Gastrocnemius medialis (tissue), 4 donors: ENCODE data around the gene MLXIPL. TPM values are rescaled to one million over a fixed set of nuclear protein-coding genes. Genes with fewer than 3 reads are reported as not detected.
"Not testable (repeated sequence)": the region's sequence is repeated elsewhere in the genome, so short reads cannot be mapped to it uniquely, and the experiment has no call there.

Experiments used
- ATAC-seq, 2 donors: fragments of 150-250 bp; one replicate each; pipeline ENCODE4 v1.9.1; 2016
- DNase-seq, 2 donors: peaks; one replicate each; pipeline ENCODE4 v3.0.0-alpha.2; 2019
- H3K27ac ChIP-seq, 4 donors: fragments of 200-600 bp; sonication (generic); 1 replicate in 1 of 4; 2 replicates in 3 of 4; pipeline ENCODE4 v1.5.1; 2016 to 2018; ENCODE audit warnings: mild to moderate bottlenecking in 2 of 4, moderate library complexity in 1 of 4
- H3K27me3 ChIP-seq, 3 donors: fragments of 200-600 bp; sonication (generic) in 2 of 3; 1 replicate in 1 of 3; 2 replicates in 2 of 3; pipeline versions ENCODE4 v1.5.1 to v1.6.0; 2016 to 2019; ENCODE audit warnings: mild to moderate bottlenecking in 1 of 3, moderate library complexity in 1 of 3
- H3K36me3 ChIP-seq, 2 donors: fragments of 200-600 bp; sonication (generic) in 1 of 2; one replicate each; pipeline ENCODE4 v1.5.1; 2017 to 2018
- H3K4me1 ChIP-seq, 2 donors: fragments of 200-600 bp; sonication (generic) in 1 of 2; one replicate each; pipeline ENCODE4 v1.5.1; 2016 to 2017; ENCODE audit warnings: mild to moderate bottlenecking in 2 of 2
- H3K4me3 ChIP-seq, 4 donors: fragments of 200-600 bp; sonication (generic) in 3 of 4; 1 replicate in 1 of 4; 2 replicates in 3 of 4; pipeline ENCODE4 v1.5.1; 2016 to 2019; ENCODE audit warnings: mild to moderate bottlenecking in 2 of 4
- H3K9me3 ChIP-seq, 3 donors: fragments of 200-600 bp; sonication (generic) in 2 of 3; 1 replicate in 1 of 3; 2 replicates in 2 of 3; pipeline ENCODE4 v1.5.1; 2016 to 2019
- CTCF ChIP-seq, 5 experiments: fragments of 450-650 bp in 3 of 5; fragments of 200-600 bp in 2 of 5; sonication (generic) in 2 of 5; IDR thresholded peaks in 4 of 5; conservative IDR thresholded peaks in 1 of 5; 1 replicate in 4 of 5; 2 replicates in 1 of 5; pipeline ENCODE4 v1.5.1; 2016 to 2019; ENCODE audit warnings: antibody characterized with exemption in 5 of 5, mild to moderate bottlenecking in 3 of 5, moderate library complexity in 3 of 5
- POLR2A ChIP-seq, 2 donors: fragments of 450-650 bp; IDR thresholded peaks; one replicate each; pipeline ENCODE4 v1.6.1; 2017; ENCODE audit warnings: antibody characterized with exemption in 2 of 2, mild to moderate bottlenecking in 2 of 2, moderate library complexity in 2 of 2
- in situ Hi-C, 4 donors: fragments of 200-750 bp; cut with MboI; loops; one replicate each; pipeline versions ENCODE4 v1.15.0 to v1.8.0; 2017; ENCODE audit warnings: low sequenced_read_pairs in 4 of 4
- intact Hi-C: fragments of 100-400 bp; cut with DNase I; formaldehyde crosslinking; loops from one replicate; pipeline ENCODE4 v1.15.1; 2023; ENCODE audit warnings: low total_unique reads
- total RNA-seq, 4 donors: library from RNA; depleted of rRNA; stranded (reverse); fragments of >200 nt; gene quantifications; one replicate each; pipeline versions ENCODE4 v1.1.0 to v1.2.3, GENCODE V29; 2016

Gene MLXIPL
- total RNA-seq, 4 donors from 2014 or later = 7.6 to 107 (median 29.2) TPM

- ATAC-seq (peak; percentile 68 to 73), DNase-seq (peak; percentile 75 to 82)
- Histone ChIP-seq H3K4me3 (no peak overlapping the region), H3K36me3 (no peaks in the 10 kb centered on the region), H3K27me3 (no peaks in the 10 kb centered on the region), H3K27ac (peak overlapping the region; percentile 75 to 87 (median 84)), H3K4me1 (peaks cover 32 to 43% of the 10 kb centered on the region in 2 donors), H3K9me3 (no peaks in the 10 kb centered on the region)
- in situ Hi-C loops (loop anchor here in 3 of 4 donors (10.0 to 25.0 kb wide), 3 partner anchors 52 to 250 kb away; partner anchors contain the start of genes STX1A (in 1 of the 3), TMEM270 (in 1 of the 3) and VPS37D (in 1 of the 3)), intact Hi-C loops (loop anchor here (5.0 kb wide), 2 partner anchors 70 to 565 kb away; partner anchors contain the start of genes BUD23 and DNAJC30)
- peak in 3 of 5 experiments; percentile 19 to 29 (median 28) for TF ChIP-seq CTCF (IDR thresholded peaks at IDR 0.05 in 4 of 5, conservative IDR thresholded peaks at IDR 0.05 in 1 of 5)
- TF ChIP-seq POLR2A (IDR thresholded peaks at IDR 0.05) = no peak
Observed at GRCh38 chr7:73612598-73613269, 11.6 kb downstream of the MLXIPL start.

GRCh38 chr7:73611017-73611555 is 13.2 kb downstream of the MLXIPL start:
- peaks cover 32 to 43% of the 10 kb centered on the region in 2 donors for H3K4me1 ChIP-seq
- H3K9me3 ChIP-seq = no peaks in the 10 kb centered on the region
- in situ Hi-C loops = loop anchor here in 3 of 4 donors (10.0 to 25.0 kb wide), 3 partner anchors 54 to 251 kb away; partner anchors contain the start of genes STX1A (in 1 of the 3), TMEM270 (in 1 of the 3) and VPS37D (in 1 of the 3)
- peak; percentile 75 to 88 for DNase-seq
- H3K4me3 ChIP-seq = no peak overlapping the region
- peak; percentile 84 for ATAC-seq
- no peak for TF ChIP-seq CTCF (IDR thresholded peaks at IDR 0.05 in 4 of 5, conservative IDR thresholded peaks at IDR 0.05 in 1 of 5)
- TF ChIP-seq POLR2A (IDR thresholded peaks at IDR 0.05) = no peak
- no peaks in the 10 kb centered on the region for H3K27me3 ChIP-seq
- no peaks in the 10 kb centered on the region for H3K36me3 ChIP-seq
- peak overlapping the region; percentile 75 to 87 (median 84) for H3K27ac ChIP-seq
- intact Hi-C loops = loop anchor here (5.0 kb wide), 2 partner anchors 71 to 566 kb away; partner anchors contain the start of genes BUD23 and DNAJC30

- Histone ChIP-seq H3K27me3 (no peaks in the 10 kb centered on the region), H3K4me3 (no peak overlapping the region), H3K9me3 (no peaks in the 10 kb centered on the region), H3K4me1 (peaks cover 32 to 43% of the 10 kb centered on the region in 2 donors), H3K27ac (peak overlapping the region in 1 of 4 donors; percentile 87), H3K36me3 (no peaks in the 10 kb centered on the region)
- intact Hi-C loops = loop anchor here (5.0 kb wide), 2 partner anchors 72 to 567 kb away; partner anchors contain the start of genes BUD23 and DNAJC30
- TF ChIP-seq POLR2A (IDR thresholded peaks at IDR 0.05) (no peak), CTCF (IDR thresholded peaks at IDR 0.05 in 4 of 5, conservative IDR thresholded peaks at IDR 0.05 in 1 of 5) (no peak)
- no peak for ATAC-seq
- in situ Hi-C loops = loop anchor here in 3 of 4 donors (10.0 to 25.0 kb wide), 3 partner anchors 55 to 252 kb away; partner anchors contain the start of genes STX1A (in 1 of the 3), TMEM270 (in 1 of the 3) and VPS37D (in 1 of the 3)
- no peak for DNase-seq
Observed at GRCh38 chr7:73610105-73610504, 14.2 kb downstream of the MLXIPL start.

GRCh38 chr7:73607692-73607983 is 16.7 kb downstream of the MLXIPL start:
- H3K27me3 ChIP-seq, H3K36me3 ChIP-seq, H3K9me3 ChIP-seq, DNase-seq, H3K4me3 ChIP-seq, H3K27ac ChIP-seq, ATAC-seq: not testable (repeated sequence)
- intact Hi-C loops = loop anchor here (1.0 kb wide), 2 partner anchors 60 to 118 kb away; partner anchors contain the start of gene VPS37D
- in situ Hi-C loops = loop anchor here (5.0 to 25.0 kb wide), 6 partner anchors 55 to 255 kb away; partner anchors contain the start of genes VPS37D (in 2 of the 4) and TMEM270 (in 1 of the 4)
- peaks cover 19 to 25% of the 10 kb centered on the region in 2 donors for H3K4me1 ChIP-seq
